NCI-H146 (cell line): ENCODE results near the gene PRDM10.
"Not testable (repeated sequence)": the region's sequence is repeated elsewhere in the genome, so short reads cannot be mapped to it uniquely, and the experiment has no call there.

ENCODE experiments used
- DNase-seq: peaks from one replicate; lab custom pipeline; 2025; lab: John Stamatoyannopoulos, UW

Gene PRDM10

GRCh38 chr11:130002352-130002845 is at the start of gene PRDM10:
Gene PRDM10, minus strand, starts transcription at chr11:130002835. Its CDS starts 41,871 bp downstream, at chr11:129960964.
- DNase-seq: peak; percentile 94

- no peak for DNase-seq
Measured at GRCh38 chr11:130051082-130051481, 48.4 kb upstream of the PRDM10 start.

DNA sequence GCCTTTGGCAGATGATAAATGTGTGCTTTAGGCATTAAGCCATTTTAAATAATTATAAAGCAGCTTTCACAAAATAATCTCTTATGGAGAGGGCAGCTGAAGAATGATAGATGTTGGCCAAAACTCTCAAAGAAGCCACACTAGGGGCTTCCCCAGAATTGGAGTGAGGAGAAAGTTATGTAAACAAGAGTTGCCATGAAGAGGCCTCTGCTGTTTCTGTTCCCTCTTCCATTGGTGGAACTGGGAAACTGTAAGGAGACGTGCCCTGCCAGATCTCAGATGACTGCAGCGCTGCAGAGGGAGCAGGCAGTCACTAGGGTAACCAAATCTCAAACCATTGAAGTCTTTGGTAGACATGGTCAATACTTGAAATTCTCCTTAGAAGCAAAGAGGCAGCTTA is 47.6 kb upstream of the PRDM10 start:
- no peak for DNase-seq

- no peak for DNase-seq
Measured at GRCh38 chr11:130049328-130049771, 46.7 kb upstream of the PRDM10 start.

GRCh38 chr11:130047141-130047540 is 44.5 kb upstream of the PRDM10 start:
- no peak for DNase-seq

GRCh38 chr11:130043575-130043974 is 40.9 kb upstream of the PRDM10 start:
- DNase-seq: no peak

- DNase-seq: no peak
Measured at GRCh38 chr11:130042093-130042591, 39.5 kb upstream of the PRDM10 start.

- DNase-seq: no peak
Measured at GRCh38 chr11:130040281-130040940, 37.8 kb upstream of the PRDM10 start.

DNA sequence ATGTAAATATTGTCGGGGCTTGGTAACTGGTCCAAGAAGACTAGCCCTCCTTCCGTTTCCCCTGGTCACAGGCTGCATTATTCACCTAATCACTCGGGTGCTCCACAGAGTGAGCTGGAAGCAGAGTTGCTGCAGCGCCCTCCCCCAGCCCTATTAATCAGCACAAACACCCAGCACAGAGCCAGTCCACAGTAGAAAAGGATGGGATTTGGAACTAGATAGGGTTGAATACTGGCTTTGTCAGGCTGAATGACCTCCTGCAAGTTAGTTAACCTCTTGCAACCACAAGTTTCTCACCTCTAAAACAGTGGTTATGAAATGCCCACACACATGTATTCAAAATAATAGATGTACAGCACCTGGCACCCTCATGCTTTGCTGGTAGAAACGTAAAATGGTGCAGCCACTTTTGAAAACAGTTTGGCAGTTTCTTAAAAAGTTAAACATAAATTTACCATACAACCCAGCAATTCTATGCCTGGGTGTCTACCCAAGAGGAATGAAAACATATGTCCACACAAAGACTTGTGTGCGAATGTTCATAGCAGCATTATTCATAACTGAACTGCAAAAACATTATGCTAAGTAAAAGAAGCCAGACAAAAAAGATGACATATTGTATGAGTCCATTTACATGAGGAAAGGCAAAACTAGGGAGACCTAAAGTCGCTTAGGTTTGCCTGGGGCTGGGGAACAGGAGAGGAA is 35.4 kb upstream of the PRDM10 start:
- DNase-seq: no peak

DNA sequence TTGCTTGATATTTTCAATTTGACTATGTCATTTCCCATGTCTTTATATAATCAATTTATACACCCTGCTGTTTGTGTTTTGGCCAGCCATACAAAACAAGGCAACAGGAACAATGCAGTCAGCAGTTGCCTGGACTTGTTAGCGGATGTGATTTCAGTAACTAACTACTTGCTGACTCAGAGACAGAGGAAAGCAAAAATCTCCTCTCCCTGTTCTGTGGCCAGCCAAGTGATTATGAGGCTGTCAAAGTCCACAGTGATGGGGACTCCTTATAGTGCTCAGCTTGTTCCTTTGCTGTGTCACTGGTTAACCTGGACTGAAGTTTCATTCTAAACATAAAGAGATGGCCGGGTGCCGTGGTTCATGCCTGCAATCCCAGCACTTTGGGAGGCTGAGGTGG is 34.4 kb upstream of the PRDM10 start:
- DNase-seq: no peak

- DNase-seq: no peak
Measured at GRCh38 chr11:130034236-130034635, 31.6 kb upstream of the PRDM10 start.

- DNase-seq: no peak
Measured at GRCh38 chr11:130032931-130033330, 30.3 kb upstream of the PRDM10 start.

- no peak for DNase-seq
Measured at GRCh38 chr11:130031945-130032344, 29.3 kb upstream of the PRDM10 start.

DNA sequence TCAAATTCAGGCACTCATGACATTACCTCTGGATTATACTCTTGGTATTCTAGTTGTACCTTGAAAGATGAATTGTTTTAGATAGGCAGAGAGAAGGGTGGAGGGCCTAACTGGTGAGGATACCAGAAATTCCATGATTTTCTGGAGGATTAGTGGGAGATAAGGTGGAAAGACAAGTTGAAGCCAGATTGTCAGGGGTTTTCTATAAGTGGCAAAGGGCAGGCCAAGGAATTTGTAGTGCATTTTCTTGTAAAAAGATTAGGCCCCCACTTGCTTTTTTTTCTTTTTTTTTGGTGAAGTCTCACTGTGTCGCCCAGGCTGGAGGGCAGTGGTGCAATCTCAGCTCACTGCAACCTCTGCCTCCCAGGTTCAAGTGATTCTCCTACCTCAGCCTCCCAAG is 28.4 kb upstream of the PRDM10 start:
- DNase-seq: no peak

GRCh38 chr11:130029137-130029536 is 26.5 kb upstream of the PRDM10 start:
- no peak for DNase-seq

DNA sequence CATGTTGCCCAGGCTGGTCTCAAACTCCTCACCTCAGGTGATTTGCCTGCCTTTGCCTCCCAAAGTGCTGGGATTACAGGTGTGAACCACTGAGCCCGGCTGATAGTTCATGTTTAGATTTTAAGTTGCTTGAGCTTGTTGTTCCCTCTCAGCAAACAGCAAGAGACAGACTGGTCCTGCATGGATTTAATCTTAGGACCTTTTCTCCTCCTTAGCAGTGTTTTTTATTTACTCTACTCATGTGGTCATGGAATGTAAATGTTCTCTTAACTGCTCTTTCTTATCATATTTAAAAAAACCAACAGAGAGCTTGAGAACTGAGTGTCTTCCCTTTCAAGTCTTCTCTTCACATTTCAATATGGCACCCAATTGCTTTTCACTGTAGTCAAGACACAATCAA is 22.7 kb upstream of the PRDM10 start:
- no peak for DNase-seq

GRCh38 chr11:130024361-130024760 is 21.7 kb upstream of the PRDM10 start:
- no peak for DNase-seq

GRCh38 chr11:130023204-130023603 is 20.6 kb upstream of the PRDM10 start:
- DNase-seq: no peak

- DNase-seq: no peak
Measured at GRCh38 chr11:130022799-130023198, 20.2 kb upstream of the PRDM10 start.

GRCh38 chr11:130021606-130022005 is 19.0 kb upstream of the PRDM10 start:
- DNase-seq: not testable (repeated sequence)

- DNase-seq: no peak
Measured at GRCh38 chr11:130020323-130020722, 17.7 kb upstream of the PRDM10 start.

- not testable (repeated sequence) for DNase-seq
Measured at GRCh38 chr11:130015846-130016245, 13.2 kb upstream of the PRDM10 start.

DNA sequence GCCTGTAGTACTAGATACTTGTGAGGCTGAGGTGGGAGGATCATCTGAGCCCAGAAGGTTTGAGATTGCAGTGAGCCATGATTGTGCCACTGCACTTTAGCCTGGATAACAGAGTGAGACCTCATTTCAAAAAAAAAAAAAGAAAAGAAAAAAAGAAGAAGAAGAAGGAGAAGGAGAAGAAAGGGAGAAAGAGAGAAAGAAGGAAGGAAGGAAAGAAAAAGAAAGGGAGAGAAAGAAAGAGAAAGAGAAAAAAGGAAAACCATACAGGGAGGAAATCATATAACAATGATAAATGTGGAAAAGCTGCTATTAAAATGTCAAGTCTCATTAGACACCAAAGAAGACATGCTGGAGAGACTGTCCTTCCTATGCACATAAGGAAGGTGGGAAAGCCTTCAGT is 5.7 kb upstream of the PRDM10 start:
- no peak for DNase-seq
